CD1c-positive myeloid dendritic cell (primary cell): Measurements from ENCODE around the gene NR4A3.
"Not testable (repeated sequence)": the region's sequence is repeated elsewhere in the genome, so short reads cannot be mapped to it uniquely, and the experiment has no call there.

Experiments
- DNase-seq: peaks from one replicate; pipeline ENCODE4 v3.0.0-alpha.2; 2016; ENCODE audit errors: extremely low spot score

Gene NR4A3

DNA sequence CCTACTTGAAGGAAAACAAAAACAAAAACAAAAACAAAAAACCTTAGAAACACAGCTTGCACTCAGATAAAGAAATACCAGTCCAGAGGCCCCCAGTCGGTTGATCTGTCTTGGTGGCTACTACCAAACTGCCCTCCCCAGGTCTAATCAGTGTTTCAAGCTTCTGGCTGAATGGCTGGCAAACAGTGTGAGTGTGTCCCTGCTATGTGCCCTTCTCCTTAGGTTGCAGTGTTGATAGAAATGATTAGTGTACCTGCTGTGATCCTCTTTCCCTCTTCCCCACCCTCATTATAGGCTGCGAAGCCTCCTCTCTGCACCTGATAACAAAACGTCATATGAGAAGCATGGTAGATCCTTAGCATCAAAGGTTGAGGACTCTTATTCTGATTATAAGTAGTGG is 12.8 kb downstream of the NR4A3 start:
- no peak for DNase-seq

DNA sequence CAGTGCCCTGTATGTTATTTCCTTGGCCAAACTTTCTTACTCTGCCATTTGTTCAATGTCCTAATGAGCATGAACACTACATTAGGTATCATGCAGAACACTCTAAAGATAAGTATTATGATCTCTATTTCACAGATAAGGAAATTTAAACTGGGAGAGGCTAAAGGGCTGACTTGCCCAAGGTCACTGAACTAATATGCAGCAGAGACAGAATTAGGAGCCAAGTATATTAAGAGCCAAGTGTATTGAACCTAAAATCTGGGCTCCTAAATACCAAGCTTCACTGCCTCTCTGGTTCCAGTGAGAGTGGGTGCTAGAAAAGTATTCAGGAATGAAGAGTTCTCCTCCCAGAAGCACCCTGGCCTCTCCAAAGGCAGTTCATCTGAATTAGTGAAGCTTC is 13.5 kb downstream of the NR4A3 start:
- DNase-seq, result no peak

DNA sequence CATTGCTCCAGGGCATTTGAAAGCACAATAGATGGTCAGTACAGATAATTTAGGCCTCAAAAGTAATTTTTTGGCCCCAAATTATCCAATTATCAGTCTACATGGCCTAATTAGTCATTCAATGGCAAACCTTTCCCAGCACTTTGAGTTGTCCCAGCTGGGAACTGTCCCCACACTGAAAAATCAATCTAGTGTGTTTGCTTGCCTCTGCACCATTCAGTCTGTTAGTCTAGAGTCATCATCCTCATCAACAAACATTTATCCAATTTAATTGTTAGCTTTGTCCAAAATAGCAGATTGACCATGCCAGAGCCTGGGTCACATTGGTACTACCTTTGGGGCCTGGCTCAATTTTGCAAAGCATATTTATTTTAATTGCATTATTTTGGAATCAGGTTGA is 13.9 kb downstream of the NR4A3 start:
- DNase-seq, result no peak

DNA sequence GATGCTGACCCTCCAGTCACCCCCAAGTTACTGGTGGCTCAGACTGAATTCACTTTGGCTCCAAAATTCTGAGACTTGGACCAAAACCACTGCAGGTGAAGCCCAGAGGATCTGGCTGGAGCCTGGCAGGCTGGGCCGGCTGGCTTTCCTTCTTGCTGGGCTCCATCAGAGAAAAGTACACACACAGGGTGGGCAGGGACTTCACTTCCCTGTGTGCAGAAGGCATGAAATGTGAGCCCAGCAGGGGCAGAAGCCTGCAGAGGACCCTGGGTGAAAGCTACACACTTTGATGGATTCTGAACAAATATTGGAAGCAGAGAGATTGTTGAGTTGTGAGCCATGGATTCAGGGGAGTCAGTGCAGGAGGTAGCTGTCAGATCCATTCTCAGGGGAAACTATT is 18.4 kb downstream of the NR4A3 start:
- no peak for DNase-seq

DNA sequence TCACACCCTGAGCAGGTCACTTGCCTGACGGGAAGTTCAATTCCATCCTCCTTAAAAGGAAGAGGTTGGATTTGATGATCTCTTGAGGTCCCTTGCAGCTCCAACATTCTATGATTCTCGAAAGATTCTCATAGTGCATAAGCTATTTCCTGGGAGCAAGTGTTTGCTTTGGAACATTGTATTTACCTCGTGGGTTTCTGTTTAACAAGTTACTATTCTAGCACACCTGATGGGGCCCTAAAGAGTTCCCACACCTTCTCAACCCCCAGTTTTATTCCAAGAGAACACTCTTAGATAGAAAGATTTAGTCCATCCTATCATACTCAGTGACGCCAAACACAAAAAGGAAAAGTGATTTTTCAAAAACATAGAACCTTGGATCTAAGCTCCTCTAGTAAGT is 23.4 kb downstream of the NR4A3 start:
- DNase-seq, result no peak

DNA sequence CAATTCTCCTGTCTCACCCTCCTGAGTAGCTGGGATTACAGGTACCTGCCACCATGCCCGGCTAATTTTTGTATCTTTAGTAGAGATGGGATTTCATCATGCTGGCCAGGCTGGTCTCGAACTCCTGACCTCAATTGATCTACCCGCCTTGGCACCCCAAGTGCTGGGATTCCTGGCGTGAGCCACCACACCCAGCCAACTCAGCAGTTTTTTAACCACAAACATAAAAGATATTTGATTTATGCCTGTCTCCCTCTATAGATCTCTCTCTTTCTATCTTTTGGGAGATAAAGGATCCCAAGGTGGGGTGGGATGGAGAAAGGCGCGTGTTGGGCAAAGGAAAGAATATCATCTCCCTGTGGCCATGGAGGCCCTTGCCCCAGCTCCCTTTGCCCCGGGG is 26.8 kb downstream of the NR4A3 start:
- no peak for DNase-seq

DNA sequence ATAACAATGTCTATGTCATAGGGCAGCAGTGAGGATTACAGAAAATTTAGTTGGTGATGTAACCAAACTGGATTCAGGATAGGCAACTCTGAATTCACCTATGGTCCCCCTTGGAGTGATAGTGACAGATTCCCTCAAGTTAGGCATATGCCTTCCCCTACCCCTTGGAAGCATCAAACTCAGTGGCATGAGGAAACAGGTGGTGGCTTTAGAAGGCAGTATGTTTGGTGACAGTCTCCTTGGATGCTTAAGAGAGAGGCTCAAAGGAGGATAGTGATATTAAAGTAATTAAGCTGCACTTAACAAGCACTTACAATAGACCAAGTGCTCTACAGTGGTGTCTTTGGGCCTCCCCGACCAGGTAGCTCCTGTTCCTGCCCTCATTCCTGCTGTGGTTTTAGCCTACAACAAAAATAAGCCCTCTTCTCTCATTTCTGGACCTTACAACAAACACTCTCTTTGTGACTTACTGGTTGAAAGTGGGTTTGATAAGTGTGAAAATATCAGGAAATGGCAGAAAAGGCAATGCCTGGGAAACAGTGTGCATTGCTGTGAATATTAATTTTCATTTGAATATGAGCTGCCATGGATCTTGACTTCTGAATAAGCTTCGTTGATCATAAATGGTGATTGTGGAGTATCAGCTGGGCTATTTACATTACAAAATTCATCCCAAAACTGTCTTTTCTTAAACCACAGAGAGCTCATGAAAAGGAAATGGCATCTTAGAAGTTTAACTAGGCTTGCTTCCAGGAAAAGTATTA is 29.2 kb downstream of the NR4A3 start:
- no peak for DNase-seq

DNA sequence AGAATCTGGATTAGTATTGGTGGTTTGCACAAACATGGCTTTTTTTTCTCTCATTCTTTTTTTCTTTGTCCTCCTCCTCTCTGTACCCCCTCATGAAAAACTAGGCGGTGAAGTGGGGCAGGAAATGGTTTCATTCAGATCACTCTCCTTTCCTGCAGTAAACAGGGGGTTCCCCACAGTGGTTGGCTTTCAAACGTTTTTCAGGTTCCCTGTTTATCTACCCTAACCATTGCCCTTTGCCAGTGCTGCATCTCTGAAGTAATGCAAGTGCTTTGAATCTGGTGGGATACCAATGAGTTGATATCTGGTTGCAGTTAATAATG is 29.8 kb downstream of the NR4A3 start:
- no peak for DNase-seq

DNA sequence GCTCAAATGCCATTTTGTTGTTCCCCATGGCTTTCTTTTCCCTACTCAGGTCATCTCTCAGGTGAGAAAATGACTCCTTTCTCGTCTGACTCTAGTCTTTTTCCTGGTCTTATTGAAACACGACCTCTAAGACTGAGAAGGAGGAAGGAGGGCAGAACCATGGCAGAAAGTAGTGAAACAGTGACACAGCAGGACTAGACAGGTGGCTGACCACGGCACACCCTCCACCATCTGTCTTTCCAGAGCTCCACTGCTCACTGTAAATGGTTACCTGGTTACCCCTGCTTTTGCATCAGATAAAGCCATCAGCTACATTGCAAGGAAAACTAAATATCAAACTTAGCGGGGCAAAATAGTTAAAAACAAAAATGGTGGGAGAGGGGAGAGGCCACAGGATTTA is 30.9 kb downstream of the NR4A3 start:
- DNase-seq, result no peak

DNA sequence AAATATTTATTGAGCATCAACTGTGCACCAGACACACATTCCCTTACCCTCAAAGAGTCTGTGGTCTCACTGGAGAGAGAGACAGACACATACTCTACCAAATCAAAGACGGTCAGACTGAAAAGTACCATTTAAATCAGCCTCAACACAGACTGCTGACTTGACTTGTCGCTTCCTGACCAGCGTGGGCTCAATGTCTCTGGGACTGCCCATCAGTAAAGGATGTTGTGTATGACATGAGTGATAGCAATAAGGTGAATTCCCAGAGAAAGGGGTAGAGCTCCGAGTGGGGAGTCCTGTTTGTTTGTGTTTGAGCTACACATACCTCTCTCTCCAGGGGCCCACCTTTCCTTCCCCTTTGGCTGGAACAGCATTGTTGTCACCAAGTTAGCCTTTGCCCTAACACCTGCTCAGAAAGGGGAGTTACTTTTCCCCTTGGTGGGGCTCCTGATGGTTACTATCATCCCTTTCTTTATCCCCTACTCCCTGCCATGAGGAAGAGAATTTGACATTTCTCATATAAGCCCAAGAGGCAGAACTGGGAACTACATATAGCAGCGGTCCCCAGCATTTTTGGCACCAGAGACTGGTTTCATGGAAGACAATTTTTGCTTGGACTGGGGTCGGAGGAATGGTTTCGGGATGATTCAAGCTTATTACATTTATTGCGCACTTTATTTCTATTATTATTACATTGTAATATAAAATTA is 33.9 kb downstream of the NR4A3 start:
- DNase-seq, result no peak

DNA sequence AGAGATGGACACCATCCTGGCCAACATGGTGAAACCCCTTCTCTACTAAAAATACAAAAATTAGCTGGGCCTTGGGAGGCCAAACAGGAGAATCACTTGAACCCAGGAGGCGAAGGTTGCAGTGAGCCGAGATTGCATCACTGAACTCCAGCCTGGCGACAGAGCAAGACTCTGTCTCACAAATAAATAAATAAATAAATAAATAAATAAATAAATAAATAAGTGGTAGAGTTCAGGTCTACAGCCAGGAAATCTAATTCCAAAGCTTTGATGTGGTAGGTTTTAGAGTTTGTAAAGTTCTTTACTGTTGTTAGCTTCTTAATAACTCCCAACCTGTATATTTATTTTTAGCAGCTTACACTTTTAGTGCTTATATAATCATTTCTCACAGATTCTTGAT is 35.9 kb downstream of the NR4A3 start:
- DNase-seq, result not testable (repeated sequence)

DNA sequence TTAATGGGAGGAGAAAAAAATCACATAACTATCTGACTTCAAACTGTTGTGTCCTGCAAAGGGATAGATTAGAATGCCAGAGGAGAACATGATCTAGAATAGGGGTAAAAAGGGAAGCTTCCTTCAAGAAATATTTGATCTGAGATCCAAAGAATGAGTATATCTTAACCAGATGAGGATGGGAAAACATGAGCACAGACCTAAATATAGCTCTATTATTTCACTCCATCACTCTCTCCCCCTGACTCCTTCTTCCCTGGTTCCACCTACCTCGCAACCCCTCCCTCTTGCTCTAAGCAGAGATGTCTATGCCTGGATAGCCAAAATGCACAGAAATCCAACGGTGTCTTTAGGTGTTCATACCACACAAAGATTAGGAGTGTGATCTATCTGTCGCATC is 36.4 kb downstream of the NR4A3 start:
- DNase-seq, result no peak

DNA sequence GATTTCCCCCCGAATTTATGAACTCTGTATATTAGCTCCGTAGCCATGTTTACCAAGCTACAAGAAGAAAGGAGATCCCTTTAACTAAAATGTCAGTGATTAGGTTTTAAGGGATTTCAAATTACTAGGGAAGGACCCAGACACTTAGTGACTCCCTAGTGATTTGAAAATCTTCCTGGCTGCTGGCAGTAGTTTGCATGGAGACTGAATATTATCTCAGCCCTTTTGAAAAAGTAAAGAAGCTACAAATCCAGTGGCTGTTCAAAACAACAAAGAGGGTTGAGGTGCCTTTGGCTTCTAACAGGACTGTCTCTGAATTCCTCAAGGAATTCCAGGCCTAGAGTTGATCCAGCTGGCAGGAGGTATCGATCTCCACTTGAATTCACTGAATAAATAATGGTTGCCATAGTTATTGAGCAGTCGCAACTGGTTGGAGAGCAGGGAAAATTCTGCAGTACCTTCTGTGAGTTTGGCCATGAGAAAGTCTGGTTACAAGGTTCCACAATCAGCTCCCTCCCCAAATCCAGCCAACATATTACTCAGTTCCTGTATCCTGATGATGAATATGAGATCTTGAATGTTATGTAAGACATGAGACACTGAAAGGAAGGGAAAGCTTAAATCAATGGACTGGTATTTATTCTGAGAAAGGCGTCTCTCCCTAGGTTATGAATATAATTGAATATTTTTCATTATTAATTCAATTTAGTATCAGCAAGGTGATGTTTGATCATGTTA is 37.7 kb downstream of the NR4A3 start:
- DNase-seq, result no peak

DNA sequence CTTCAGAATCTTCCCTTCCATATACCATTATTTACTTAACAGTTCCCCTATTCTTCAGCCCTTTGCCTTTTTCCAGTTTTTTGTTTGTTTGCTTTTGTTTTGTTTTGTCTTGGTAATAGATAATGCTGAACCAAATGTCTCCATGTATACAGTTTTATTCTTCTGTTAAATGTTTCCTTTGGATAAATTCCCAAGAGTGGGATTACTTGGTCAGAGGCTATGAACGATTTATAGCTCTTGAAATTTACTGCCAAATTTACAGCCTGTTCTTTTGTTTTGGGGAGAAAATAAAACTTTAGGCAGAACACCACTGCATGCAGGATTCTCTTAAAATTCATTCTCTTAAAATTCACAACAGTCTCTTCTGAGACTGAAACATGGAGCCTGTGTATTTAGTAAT is 38.6 kb downstream of the NR4A3 start:
- no peak for DNase-seq

DNA sequence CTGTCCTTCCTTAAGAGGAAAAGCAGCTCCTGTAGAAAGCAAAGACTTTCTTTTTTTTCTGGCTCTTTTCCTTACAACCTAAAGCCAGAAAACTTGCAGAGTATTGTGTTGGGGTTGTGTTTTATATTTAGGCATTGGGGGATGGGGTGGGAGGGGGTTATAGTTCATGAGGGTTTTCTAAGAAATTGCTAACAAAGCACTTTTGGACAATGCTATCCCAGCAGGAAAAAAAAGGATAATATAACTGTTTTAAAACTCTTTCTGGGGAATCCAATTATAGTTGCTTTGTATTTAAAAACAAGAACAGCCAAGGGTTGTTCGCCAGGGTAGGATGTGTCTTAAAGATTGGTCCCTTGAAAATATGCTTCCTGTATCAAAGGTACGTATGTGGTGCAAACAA is 42.3 kb downstream of the NR4A3 start:
- DNase-seq, result no peak

DNA sequence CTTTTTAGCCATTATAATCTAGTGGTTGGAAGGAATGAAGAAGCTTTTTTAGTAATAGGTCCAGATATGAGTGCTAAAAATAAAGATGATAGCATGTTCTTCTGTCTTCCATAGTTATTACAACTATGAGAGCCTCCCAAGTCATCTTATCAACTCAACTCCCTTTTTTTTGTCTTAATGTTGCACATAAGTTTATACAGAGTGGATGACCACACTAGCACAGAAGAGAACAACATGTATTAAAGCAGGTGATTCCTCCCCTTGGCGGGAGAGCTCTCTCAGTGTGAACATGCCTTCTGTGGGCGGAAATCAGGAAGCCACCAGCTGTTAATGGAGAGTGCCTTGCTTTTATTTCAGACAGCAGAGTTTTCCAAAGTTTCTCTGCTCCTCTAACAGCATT is 44.7 kb downstream of the NR4A3 start:
- no peak for DNase-seq

DNA sequence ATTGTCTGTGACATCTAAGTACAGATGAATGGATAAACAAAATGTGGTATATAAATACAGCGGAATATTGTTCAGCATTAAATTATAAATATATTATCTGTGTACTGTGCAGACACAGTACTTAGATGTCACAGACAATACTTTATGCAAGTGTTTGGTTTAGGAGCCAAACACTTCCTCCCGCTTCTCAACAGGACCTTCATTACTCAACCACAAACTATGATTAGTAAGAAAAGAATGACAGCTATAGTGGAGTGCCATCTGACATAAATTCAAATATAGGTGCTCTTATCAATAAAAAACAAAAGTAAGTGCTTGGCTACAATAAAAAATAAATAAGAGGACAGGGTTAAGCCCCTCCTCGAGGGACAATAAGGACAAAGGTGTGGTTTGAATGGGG is 45.9 kb downstream of the NR4A3 start:
- no peak for DNase-seq

DNA sequence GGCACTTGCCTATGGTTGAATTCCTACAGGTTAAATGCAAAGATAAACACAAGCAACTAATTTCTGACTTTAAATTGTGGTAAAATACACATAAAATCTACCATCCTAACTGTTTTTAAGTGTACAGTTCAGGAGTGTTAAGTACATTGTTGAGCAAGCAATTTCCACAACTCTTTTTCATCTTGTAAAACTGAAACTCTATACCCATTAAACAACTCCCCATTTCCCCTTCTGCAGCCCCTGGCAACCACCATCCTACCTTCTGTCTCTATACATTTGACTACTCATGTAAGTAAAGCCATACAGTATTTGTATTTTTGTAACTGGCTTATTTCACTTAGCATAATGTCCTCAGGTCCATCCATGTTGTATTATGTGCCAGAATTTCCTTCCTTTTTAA is 46.3 kb downstream of the NR4A3 start:
- DNase-seq, result no peak

DNA sequence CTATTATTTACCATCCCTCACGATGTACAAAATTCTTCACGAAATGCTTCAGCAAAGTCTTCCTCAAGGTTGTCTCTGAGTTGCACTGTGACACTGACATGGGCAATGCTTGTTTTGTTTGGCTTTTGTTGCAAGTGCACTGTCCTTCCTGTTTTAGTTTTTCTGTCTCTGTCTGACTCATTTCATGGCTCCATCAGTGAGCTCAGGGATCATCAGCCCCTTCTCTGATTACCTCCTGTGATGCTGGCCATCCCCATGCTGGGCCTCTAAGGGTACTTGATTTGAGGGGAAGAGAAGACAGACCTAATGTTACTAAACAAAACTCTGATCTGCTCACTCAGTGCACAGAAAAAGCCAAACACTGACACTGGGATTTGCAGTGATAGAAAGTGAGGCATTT is 47.2 kb downstream of the NR4A3 start:
- DNase-seq, result no peak

DNA sequence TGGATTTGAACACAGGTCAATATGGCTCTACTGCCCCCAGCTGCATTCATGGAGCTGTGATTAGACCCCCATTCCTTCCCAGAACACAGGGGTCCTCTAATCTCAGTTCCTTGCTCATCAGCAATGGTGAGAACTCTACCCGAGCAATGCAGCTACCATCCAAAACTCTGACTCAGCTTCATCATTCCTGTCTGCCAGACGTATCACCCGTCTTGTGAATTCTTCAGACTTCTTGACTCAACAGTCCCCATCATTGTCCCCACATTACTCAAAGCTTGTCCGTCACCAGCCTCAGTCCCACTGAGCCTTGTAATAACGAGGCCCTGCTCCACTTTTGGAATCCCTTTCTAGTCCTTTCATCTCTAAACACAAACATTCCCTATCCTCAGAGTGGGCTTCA is 48.4 kb downstream of the NR4A3 start:
- DNase-seq, result no peak

DNA sequence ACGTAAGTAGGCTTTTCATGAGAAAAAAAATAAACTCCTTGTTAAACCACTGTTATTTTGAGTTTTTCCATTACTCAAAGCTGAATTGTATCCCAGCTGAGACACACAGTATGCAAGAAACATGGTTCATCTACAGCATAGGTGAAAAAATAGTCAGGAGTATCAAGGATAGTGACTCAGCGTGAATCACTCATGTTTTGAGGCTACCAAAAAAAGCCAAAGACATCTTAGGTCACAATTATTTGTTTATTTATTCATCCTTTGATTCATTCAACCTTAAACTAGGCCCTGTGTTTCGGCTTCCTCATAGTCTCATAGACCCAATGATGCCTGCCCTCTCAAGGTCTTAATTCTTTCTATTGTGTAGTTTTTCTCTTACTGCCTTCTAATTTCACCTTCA is 51.8 kb downstream of the NR4A3 start:
- DNase-seq, result no peak

DNA sequence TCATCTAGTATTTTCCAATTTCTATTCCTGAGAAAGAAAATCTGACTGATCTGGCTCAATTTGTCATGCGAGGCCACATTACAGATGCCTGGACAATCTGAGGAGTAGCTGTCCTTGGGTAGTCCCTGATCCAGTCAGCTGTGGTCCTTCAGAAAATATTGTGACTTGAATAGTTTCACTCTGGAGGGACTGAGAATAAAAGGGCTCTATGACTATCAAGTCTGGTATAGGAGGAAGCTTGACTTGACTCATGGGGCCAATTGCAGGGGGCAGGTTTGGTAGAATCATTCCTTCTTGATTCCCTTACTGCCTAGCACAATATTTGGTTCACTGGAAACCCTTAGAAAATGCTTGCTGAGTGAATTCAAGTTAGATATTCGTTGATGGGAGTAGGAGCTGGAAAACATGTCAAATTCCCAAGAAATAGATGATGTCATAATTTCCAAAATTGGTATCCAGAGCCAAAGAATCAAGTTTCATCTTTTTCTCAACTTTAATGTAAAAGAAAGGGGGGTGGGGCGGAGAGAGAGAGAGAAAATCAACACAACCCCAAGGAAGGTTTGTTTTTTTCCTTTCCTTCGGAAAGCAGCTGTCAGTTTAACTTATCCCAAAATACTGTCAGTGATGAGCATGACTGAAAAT is 52.4 kb downstream of the NR4A3 start:
- no peak for DNase-seq

DNA sequence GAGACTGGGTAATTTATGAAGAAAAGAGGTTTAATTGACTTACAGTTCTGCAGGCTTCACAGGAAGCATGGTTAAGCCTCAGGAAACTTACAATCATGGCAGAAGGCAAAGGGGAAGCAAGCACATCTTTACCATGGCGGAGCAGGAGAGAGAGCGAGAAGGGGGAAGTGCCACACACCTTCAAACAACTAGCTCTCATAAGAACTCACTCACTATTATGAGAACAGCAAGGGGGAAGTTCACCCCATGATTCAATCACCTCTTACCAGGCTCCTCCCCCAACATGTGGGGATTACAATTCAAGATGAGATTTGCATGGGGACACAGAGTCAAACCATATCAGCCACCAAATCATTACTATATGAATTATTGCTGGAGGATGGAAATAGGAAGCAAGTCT is 54.5 kb downstream of the NR4A3 start:
- peak; percentile 30 for DNase-seq
